Caco-2 (cell line): ENCODE data around the gene C2orf49. TPM values are rescaled to one million over a fixed set of nuclear protein-coding genes. Genes with fewer than 3 reads are reported as not detected.

ENCODE experiments used
- BruUV-seq: library from RNA; stranded (reverse); fragments of 400-500 nt; replicated peaks from 2 replicates; lab custom pipeline; 2021; lab: Mats Ljungman, UMichigan
- CTCF ChIA-PET: fragments of 300-600 bp; sonication (Branson Sonifier 250); formaldehyde crosslinking; loops from one replicate; lab custom pipeline; 2022; ENCODE audit warnings: antibody characterized with exemption; lab: Charles Lee
- POLR2A ChIA-PET: fragments of 300-600 bp; sonication (Branson Sonifier 250); formaldehyde crosslinking; loops from one replicate; lab custom pipeline; 2022; ENCODE audit warnings: antibody characterized with exemption; lab: Charles Lee
- DNase-seq, 2 experiments: peaks; one replicate each; pipeline versions ENCODE4 v3.0.0 to v3.0.0-alpha.2; 2020 to 2022
- H3K27me3 ChIP-seq: replicated peaks from 2 replicates; pipeline ENCODE4 v1.6.0; 2011; ENCODE audit warnings: low read length; ENCODE audit not compliant: control insufficient read depth, insufficient read depth
- H3K36me3 ChIP-seq: 2 replicates; pipeline ENCODE4 v1.5.1; 2011; ENCODE audit warnings: low read length; ENCODE audit not compliant: control insufficient read depth, insufficient read depth
- H3K4me1 ChIP-seq: fragments of 250-450 bp; sonication (Bioruptor Pico); 2 replicates; pipeline ENCODE4 v1.5.1; 2020; ENCODE audit warnings: mild to moderate bottlenecking
- H3K4me3 ChIP-seq: 2 replicates; pipeline ENCODE4 v1.5.1; 2011; ENCODE audit warnings: low read depth, mild to moderate bottlenecking, control low read depth, low read length
- H3K9me3 ChIP-seq: fragments of 250-450 bp; sonication (Bioruptor Pico); 2 replicates; pipeline ENCODE4 v1.5.1; 2020; ENCODE audit warnings: mild to moderate bottlenecking, moderate library complexity
- H3K27ac Mint-ChIP-seq: one replicate; pipeline ENCODE4 v1.8.0; 2022; ENCODE audit warnings: mixed read lengths; ENCODE audit not compliant: unreplicated experiment
- H3K27me3 Mint-ChIP-seq: one replicate; pipeline ENCODE4 v1.8.0; 2022; ENCODE audit warnings: mixed read lengths; ENCODE audit not compliant: insufficient read depth, unreplicated experiment
- H3K36me3 Mint-ChIP-seq: one replicate; pipeline ENCODE4 v1.8.0; 2022; ENCODE audit warnings: mild to moderate bottlenecking, mixed read lengths; ENCODE audit not compliant: insufficient read depth, unreplicated experiment
- H3K4me1 Mint-ChIP-seq: one replicate; pipeline ENCODE4 v1.8.0; 2022; ENCODE audit warnings: low read depth, mixed read lengths; ENCODE audit not compliant: unreplicated experiment
- H3K4me3 Mint-ChIP-seq: one replicate; pipeline ENCODE4 v1.8.0; 2022; ENCODE audit warnings: mild to moderate bottlenecking, moderate library complexity, mixed read lengths; ENCODE audit not compliant: unreplicated experiment
- H3K9me3 Mint-ChIP-seq: one replicate; pipeline ENCODE4 v1.8.0; 2022; ENCODE audit warnings: mixed read lengths; ENCODE audit not compliant: unreplicated experiment
- CTCF ChIP-seq, 2 experiments: fragments of 200-600 bp in 1 of 2; IDR thresholded peaks; 1 replicate in 1 of 2; 2 replicates in 1 of 2; pipeline versions ENCODE4 v1.5.1 to v1.8.0; 2011 to 2022; ENCODE audit warnings: antibody characterized with exemption in 1 of 2, control low read depth in 1 of 2, inconsistent platforms in 1 of 2, low read depth in 1 of 2, low read length in 1 of 2, mild to moderate bottlenecking in 1 of 2, moderate library complexity in 1 of 2; ENCODE audit not compliant: insufficient read depth in 1 of 2, severe bottlenecking in 1 of 2, unreplicated experiment in 1 of 2
- intact Hi-C: fragments of 100-400 bp; cut with micrococcal nuclease; formaldehyde crosslinking; loops from one replicate; pipeline ENCODE4 v1.10.0; 2022; ENCODE audit not compliant: unreplicated experiment
- total RNA-seq: library from RNA; stranded (reverse); gene quantifications from 2 replicates; pipeline ENCODE4 v1.2.3, GENCODE V29; 2022

C2orf49 gene
- total RNA-seq, 1 experiment from 2014 or later: 24.8 TPM

DNA sequence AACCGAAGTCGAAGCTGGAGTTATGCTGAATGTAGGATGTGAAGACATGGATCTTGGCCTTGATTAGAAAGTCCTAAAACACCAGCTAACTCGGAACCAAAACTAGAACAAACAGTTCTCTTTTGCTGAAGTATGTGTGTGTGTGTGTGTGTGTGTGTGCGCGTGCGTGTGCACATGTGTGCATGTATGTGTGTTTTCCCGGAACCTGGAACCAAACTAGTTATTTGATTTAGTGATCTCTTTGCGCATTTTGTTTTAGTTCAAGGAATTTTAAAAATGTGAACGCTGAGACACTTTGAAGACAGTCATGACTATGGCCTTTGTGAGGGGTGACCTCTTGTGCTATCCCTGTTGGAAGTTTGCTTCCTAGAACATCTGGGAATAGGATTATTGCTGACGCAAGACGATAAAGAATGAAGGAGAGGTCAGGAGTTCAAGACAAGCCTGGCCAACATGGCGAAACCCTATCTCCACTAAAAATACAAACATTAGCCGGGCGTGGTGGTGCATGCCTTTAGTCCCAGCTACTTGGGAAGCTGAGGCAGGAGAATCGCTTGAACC is 37.7 kb downstream of the C2orf49 start:
- POLR2A ChIA-PET: no interaction called here
- Mint-ChIP-seq H3K27ac (peak overlapping the region; percentile 72), H3K4me1 (peaks cover 24% of the 10 kb centered on the region), H3K4me3 (no peak overlapping the region), H3K9me3 (no peaks in the 10 kb centered on the region), H3K36me3 (peaks cover 55% of the 10 kb centered on the region), H3K27me3 (no peaks in the 10 kb centered on the region)
- H3K4me1 ChIP-seq: peaks cover 46% of the 10 kb centered on the region
- no peaks in the 10 kb centered on the region for H3K27me3 ChIP-seq
- no peak for DNase-seq
- H3K9me3 ChIP-seq: no peaks in the 10 kb centered on the region
- H3K36me3 ChIP-seq: no peaks in the 10 kb centered on the region
- BruUV-seq: no TSS peak
- CTCF ChIA-PET: no interaction called here
- no peak overlapping the region for H3K4me3 ChIP-seq
- intact Hi-C loops: no loop called here
- TF ChIP-seq CTCF (IDR thresholded peaks at IDR 0.05; ENCODE audit: insufficient read depth in 1 of 2, low read depth in 1 of 2, low read length in 1 of 2, severe bottlenecking in 1 of 2, unreplicated experiment in 1 of 2): no peak

DNA sequence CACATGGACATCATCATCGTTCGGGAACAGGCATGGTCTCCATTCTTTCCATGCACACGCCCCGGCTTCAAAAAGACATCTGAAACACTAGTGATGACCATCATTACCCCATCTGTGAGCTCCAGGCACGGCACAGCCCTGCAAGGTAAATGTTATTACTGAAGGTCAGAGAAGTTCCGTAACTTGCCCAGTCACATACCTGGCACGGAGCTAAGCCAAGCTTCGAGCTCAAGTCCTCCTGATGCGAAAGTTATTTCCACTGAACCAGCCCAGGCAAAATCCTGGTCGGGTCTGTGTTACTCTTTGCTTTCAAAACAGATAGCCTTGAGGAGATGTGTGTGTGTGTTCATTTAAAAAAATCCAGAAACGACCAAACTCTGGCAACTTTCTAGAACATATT is 38.7 kb downstream of the C2orf49 start:
- no peak for TF ChIP-seq CTCF (IDR thresholded peaks at IDR 0.05; ENCODE audit: insufficient read depth in 1 of 2, low read depth in 1 of 2, low read length in 1 of 2, severe bottlenecking in 1 of 2, unreplicated experiment in 1 of 2)
- POLR2A ChIA-PET: interaction anchor here (0.7 kb wide), 1 partner anchor 102 kb away, joined by 3 read pairs; no protein-coding TSS in a partner anchor
- H3K27me3 ChIP-seq: no peaks in the 10 kb centered on the region
- no peaks in the 10 kb centered on the region for H3K9me3 ChIP-seq
- Mint-ChIP-seq H3K9me3 (no peaks in the 10 kb centered on the region), H3K27me3 (no peaks in the 10 kb centered on the region), H3K4me1 (peaks cover 27% of the 10 kb centered on the region), H3K4me3 (no peak overlapping the region), H3K27ac (no peak overlapping the region), H3K36me3 (peaks cover 58% of the 10 kb centered on the region)
- H3K4me3 ChIP-seq: no peak overlapping the region
- CTCF ChIA-PET: no interaction called here
- no peaks in the 10 kb centered on the region for H3K36me3 ChIP-seq
- DNase-seq: no peak
- BruUV-seq: no TSS peak
- intact Hi-C loops: no loop called here
- H3K4me1 ChIP-seq: peaks cover 46% of the 10 kb centered on the region

GRCh38 chr2:105376789-105377240 is 39.5 kb downstream of the C2orf49 start:
- H3K27me3 Mint-ChIP-seq: no peaks in the 10 kb centered on the region
- peaks cover 46% of the 10 kb centered on the region for H3K4me1 ChIP-seq
- H3K4me1 Mint-ChIP-seq: peaks cover 27% of the 10 kb centered on the region
- ChIA-PET POLR2A (no interaction called here), CTCF (interaction anchor here (0.7 kb wide), 1 partner anchor 14 kb away, joined by 3 read pairs; no protein-coding TSS in a partner anchor)
- H3K9me3 ChIP-seq: no peaks in the 10 kb centered on the region
- no peak overlapping the region for H3K4me3 Mint-ChIP-seq
- no peak for DNase-seq
- H3K36me3 ChIP-seq: no peaks in the 10 kb centered on the region
- peaks cover 64% of the 10 kb centered on the region for H3K36me3 Mint-ChIP-seq
- BruUV-seq: no TSS peak
- no peaks in the 10 kb centered on the region for H3K27me3 ChIP-seq
- H3K27ac Mint-ChIP-seq: peak overlapping the region; percentile 75
- no peaks in the 10 kb centered on the region for H3K9me3 Mint-ChIP-seq
- no peak for TF ChIP-seq CTCF (IDR thresholded peaks at IDR 0.05; ENCODE audit: insufficient read depth in 1 of 2, low read depth in 1 of 2, low read length in 1 of 2, severe bottlenecking in 1 of 2, unreplicated experiment in 1 of 2)
- no peak overlapping the region for H3K4me3 ChIP-seq
- intact Hi-C loops: no loop called here
